SK-N-SH (cell line): ENCODE data around the gene GTSF1L. TPM values are rescaled to one million over a fixed set of nuclear protein-coding genes. Genes with fewer than 3 reads are reported as not detected.

ENCODE experiments used
- CTCF ChIA-PET: fragments of 300-600, 350-600 bp; formaldehyde crosslinking; extraction: SDS; loops from one replicate; lab custom pipeline; 2021; lab: Yijun Ruan, JAX
- POLR2A ChIA-PET: fragments of 350-600 bp; sonication (Branson Sonifier 250); formaldehyde crosslinking; extraction: SDS; loops from one replicate; lab custom pipeline; 2020; ENCODE audit warnings: antibody characterized with exemption, inconsistent platforms; lab: Yijun Ruan, JAX
- DNase-seq: peaks from one replicate; pipeline ENCODE4 v3.0.0; 2012
- H2AFZ ChIP-seq: fragments of 200-600 bp; sonication (generic); 2 replicates; pipeline ENCODE4 v1.8.1; 2016; ENCODE audit warnings: antibody characterized with exemption, mild to moderate bottlenecking, low read depth
- H3F3A ChIP-seq: fragments of 200-600 bp; sonication (generic); replicated peaks from 2 replicates; pipeline ENCODE3; 2016; ENCODE audit warnings: antibody characterized with exemption, mild to moderate bottlenecking; ENCODE audit not compliant: insufficient read depth
- H3K27ac ChIP-seq, 2 experiments: fragments of 200-500 bp in 1 of 2; fragments of 200-600 bp in 1 of 2; sonication (Bioruptor generic) in 1 of 2; sonication (generic), shearing (Covaris generic) in 1 of 2; 2 replicates each; pipeline versions ENCODE4 v1.5.1 to v1.6.1; 2014 to 2016; ENCODE audit warnings: low read depth in 2 of 2, inconsistent platforms in 1 of 2, low read length in 1 of 2, mild to moderate bottlenecking in 1 of 2, mixed read lengths in 1 of 2
- H3K27me3 ChIP-seq: fragments of 200-600 bp; sonication (generic), shearing (Covaris generic); 2 replicates; pipeline ENCODE4 v1.6.1; 2016; ENCODE audit warnings: mixed run types; ENCODE audit not compliant: insufficient read depth
- H3K36me3 ChIP-seq, 2 experiments: fragments of 200-500 bp in 1 of 2; fragments of 200-600 bp in 1 of 2; sonication (Bioruptor generic) in 1 of 2; sonication (generic) in 1 of 2; replicated peaks in 1 of 2; 2 replicates each; pipeline versions ENCODE3 to v1.5.1; 2014 to 2016; ENCODE audit warnings: low read length in 1 of 2, mild to moderate bottlenecking in 1 of 2; ENCODE audit not compliant: insufficient read depth in 2 of 2, control insufficient read depth in 1 of 2
- H3K4me1 ChIP-seq, 2 experiments: fragments of 200-500 bp in 1 of 2; fragments of 200-600 bp in 1 of 2; sonication (Bioruptor generic) in 1 of 2; sonication (generic), shearing (Covaris generic) in 1 of 2; 2 replicates each; pipeline versions ENCODE4 v1.5.1 to v1.6.1; 2014 to 2016; ENCODE audit warnings: low read depth in 1 of 2, low read length in 1 of 2, mixed run types in 1 of 2; ENCODE audit not compliant: insufficient read depth in 2 of 2, control insufficient read depth in 1 of 2
- H3K4me2 ChIP-seq: fragments of 200-600 bp; sonication (generic), shearing (Covaris generic); 2 replicates; pipeline ENCODE4 v1.6.1; 2017; ENCODE audit warnings: mixed run types
- H3K4me3 ChIP-seq, 2 experiments: fragments of 200-500 bp in 1 of 2; fragments of 200-600 bp in 1 of 2; sonication (Bioruptor generic) in 1 of 2; sonication (generic), shearing (Covaris generic) in 1 of 2; 2 replicates each; pipeline versions ENCODE4 v1.5.1 to v1.8.1; 2014 to 2016; ENCODE audit warnings: low read depth in 2 of 2, inconsistent platforms in 1 of 2, low read length in 1 of 2, mild to moderate bottlenecking in 1 of 2, mixed read lengths in 1 of 2, moderate library complexity in 1 of 2
- H3K79me2 ChIP-seq: fragments of 200-600 bp; sonication (generic); 2 replicates; pipeline ENCODE4 v1.8.1; 2017; ENCODE audit warnings: mild to moderate bottlenecking; ENCODE audit not compliant: insufficient read depth
- H3K9ac ChIP-seq: fragments of 200-600 bp; sonication (generic); 2 replicates; pipeline ENCODE4 v1.6.1; 2017; ENCODE audit warnings: mixed run types
- H3K9me2 ChIP-seq: fragments of 200-600 bp; sonication (generic); 2 replicates; pipeline ENCODE4 v1.6.1; 2017; ENCODE audit warnings: mixed run types
- H3K9me3 ChIP-seq: fragments of 200-600 bp; sonication (generic); 2 replicates; pipeline ENCODE4 v1.6.1; 2017; ENCODE audit warnings: mixed run types, mild to moderate bottlenecking, moderate library complexity
- H4K20me1 ChIP-seq: fragments of 200-600 bp; sonication (generic); 2 replicates; pipeline ENCODE4 v1.6.1; 2017; ENCODE audit warnings: mild to moderate bottlenecking, mixed run types; ENCODE audit not compliant: insufficient read depth
- CHD2 ChIP-seq: fragments of 150-350 bp; IDR thresholded peaks from 2 replicates; pipeline ENCODE4 v1.6.1; 2018; ENCODE audit warnings: low read length; ENCODE audit not compliant: partially characterized antibody
- CTCF ChIP-seq: fragments of 200-600 bp; sonication (generic); IDR thresholded peaks from 2 replicates; pipeline ENCODE4 v1.6.1; 2017; ENCODE audit warnings: antibody characterized with exemption, mild to moderate bottlenecking, moderate library complexity
- ELF1 ChIP-seq: IDR thresholded peaks from 2 replicates; pipeline ENCODE4 v1.4.0; 2012
- FOXJ3 ChIP-seq: sonication (generic); formaldehyde crosslinking; IDR thresholded peaks from 2 replicates; pipeline ENCODE4 v1.5.1; 2020; ENCODE audit warnings: mild to moderate bottlenecking, missing genetic modification reagents
- GABPA ChIP-seq: IDR thresholded peaks from 2 replicates; pipeline ENCODE4 v1.4.0; 2012; ENCODE audit warnings: low read depth, mild to moderate bottlenecking
- PBX3 ChIP-seq: IDR thresholded peaks from 2 replicates; pipeline ENCODE4; 2012
- POLR2AphosphoS5 ChIP-seq: IDR thresholded peaks from 2 replicates; pipeline ENCODE4 v1.6.1; 2012; ENCODE audit warnings: low read depth, low read length
- RAD21 ChIP-seq: IDR thresholded peaks from 2 replicates; pipeline ENCODE4 v1.6.1; 2012; ENCODE audit warnings: mild to moderate bottlenecking, low read length
- REST ChIP-seq: IDR thresholded peaks from 2 replicates; pipeline ENCODE4 v1.6.1; 2012; ENCODE audit warnings: mild to moderate bottlenecking, low read depth, low read length, moderate library complexity
- RFX5 ChIP-seq: IDR thresholded peaks from 2 replicates; pipeline ENCODE4 v1.6.1; 2012; ENCODE audit warnings: mild to moderate bottlenecking, improper control_type of control experiment, low read length
- TAF1 ChIP-seq: IDR thresholded peaks from 2 replicates; pipeline ENCODE4 v1.6.1; 2012; ENCODE audit warnings: low read depth, mild to moderate bottlenecking, low read length, moderate library complexity, borderline replicate concordance
- TEAD4 ChIP-seq: IDR thresholded peaks from 2 replicates; pipeline ENCODE4 v1.4.0; 2012; ENCODE audit warnings: mild to moderate bottlenecking, borderline replicate concordance; ENCODE audit not compliant: insufficient read depth
- USF1 ChIP-seq: IDR thresholded peaks from 2 replicates; pipeline ENCODE4 v1.4.0; 2012; ENCODE audit warnings: low read depth, borderline replicate concordance
- USF2 ChIP-seq: fragments of 150-350 bp; IDR thresholded peaks from 2 replicates; pipeline ENCODE4 v1.6.1; 2017; ENCODE audit warnings: antibody characterized with exemption, low read length, low read depth, borderline replicate concordance
- ZBTB33 ChIP-seq: IDR thresholded peaks from 2 replicates; pipeline ENCODE4 v1.4.0; 2012; ENCODE audit warnings: low read depth, borderline replicate concordance
- WGBS: methylation state at CpG from one replicate; pipeline ENCODE4 v1.1.6; 2017; ENCODE audit warnings: low lambda C conversion rate; 5-methylcytosine and 5-hydroxymethylcytosine counted together
- polyA plus RNA-seq, 3 experiments: library from polyadenylated mRNA; depleted of rRNA; stranded (reverse); fragments of >200 nt; gene quantifications; 2 replicates each; pipeline ENCODE4 v1.2.3, GENCODE V29; 2012

GTSF1L gene
- polyA plus RNA-seq, 1 of the 3 experiments (the other 2 are of a cell fraction), result not detected

GRCh38 chr20:43682446-43682845 lies 44.4 kb downstream of the GTSF1L start:
- Histone ChIP-seq H3K9me2 (no peaks in the 10 kb centered on the region), H3K79me2 (peaks cover 3% of the 10 kb centered on the region; the same call in 1 of the 2 replicates), H2AFZ (no peak overlapping the region), H3K27me3 (no peaks in the 10 kb centered on the region), H3K27ac (no peak overlapping the region), H3K9ac (no peak overlapping the region), H3K4me2 (no peak overlapping the region), H3K9me3 (no peaks in the 10 kb centered on the region), H4K20me1 (no peaks in the 10 kb centered on the region), H3K4me1 (no peaks in the 10 kb centered on the region), H3K4me3 (no peak overlapping the region), H3F3A (no peaks in the 10 kb centered on the region), H3K36me3 (no peaks in the 10 kb centered on the region)
- POLR2A ChIA-PET, result no interaction called here
- DNase-seq, result no peak
- 96% methylated on average over 7 of the region's 9 CpGs for WGBS
- TF ChIP-seq POLR2AphosphoS5 (no peak), GABPA (no peak), FOXJ3 (CRISPR knock-in tag) (no peak), PBX3 (no peak)
- CTCF ChIA-PET, result interaction anchor here (0.6 to 5.3 kb wide), 2 partner anchors 10 to 122 kb away, joined by 3 to 29 read pairs; no protein-coding TSS in a partner anchor

- H3K9me2 ChIP-seq, result no peaks in the 10 kb centered on the region
- TF ChIP-seq RAD21 (no peak), REST (no peak), CTCF (no peak), POLR2AphosphoS5 (no peak), TAF1 (no peak), USF1 (no peak), ELF1 (no peak), PBX3 (no peak), TEAD4 (no peak), RFX5 (no peak), ZBTB33 (no peak), CHD2 (no peak), USF2 (no peak)
- TF ChIP-seq, all 33 proteins: peak for 0
- WGBS, result 71% methylated on average over 2 of the region's 2 CpGs
- H4K20me1 ChIP-seq, result no peaks in the 10 kb centered on the region
- H3K4me2 ChIP-seq, result no peak overlapping the region
- CTCF ChIA-PET, result interaction anchor here (5.3 kb wide), 1 partner anchor 11 kb away, joined by 29 read pairs; no protein-coding TSS in a partner anchor
- H3K79me2 ChIP-seq, result peaks cover 3% of the 10 kb centered on the region; the same call in 1 of the 2 replicates
- no peaks in the 10 kb centered on the region for H3F3A ChIP-seq
- no peak overlapping the region for H3K27ac ChIP-seq
- H2AFZ ChIP-seq, result no peak overlapping the region
- H3K27me3 ChIP-seq, result no peaks in the 10 kb centered on the region
- H3K4me3 ChIP-seq, result no peak overlapping the region
- DNase-seq, result no peak
- no peaks in the 10 kb centered on the region for H3K9me3 ChIP-seq
- H3K4me1 ChIP-seq, result no peaks in the 10 kb centered on the region
- H3K36me3 ChIP-seq, result no peaks in the 10 kb centered on the region
- no peak overlapping the region for H3K9ac ChIP-seq
- POLR2A ChIA-PET, result no interaction called here
Observed at GRCh38 chr20:43681991-43682410, 44.8 kb downstream of the GTSF1L start.
